Karpas-422 (cell line): ENCODE results near the gene RPRML. TPM values are rescaled to one million over a fixed set of nuclear protein-coding genes. Genes with fewer than 3 reads are reported as not detected.
"Not testable (repeated sequence)": the region's sequence is repeated elsewhere in the genome, so short reads cannot be mapped to it uniquely, and the experiment has no call there.

ENCODE experiments used
- DNase-seq: peaks from one replicate; pipeline ENCODE4 v3.0.0-alpha.2; 2015
- H2AFZ ChIP-seq: fragments of 200-600 bp; sonication (generic); 2 replicates; pipeline ENCODE4 v1.6.1; 2014; ENCODE audit warnings: antibody characterized with exemption, low read length, mixed read lengths
- H3K27ac ChIP-seq: fragments of 200-600 bp; sonication (generic); 2 replicates; pipeline ENCODE4 v1.5.1; 2014; ENCODE audit warnings: mild to moderate bottlenecking, low read length, moderate library complexity
- H3K27me3 ChIP-seq: fragments of 200-600 bp; sonication (generic); 2 replicates; pipeline ENCODE4 v1.6.1; 2014; ENCODE audit warnings: low read length, mixed read lengths
- H3K36me3 ChIP-seq: fragments of 200-600 bp; sonication (generic); 2 replicates; pipeline ENCODE4 v1.6.1; 2014; ENCODE audit warnings: low read length, mixed read lengths; ENCODE audit not compliant: insufficient read depth
- H3K4me1 ChIP-seq: fragments of 200-600 bp; sonication (generic); 2 replicates; pipeline ENCODE4 v1.6.1; 2014; ENCODE audit warnings: mild to moderate bottlenecking, low read length, mixed read lengths
- H3K4me2 ChIP-seq: fragments of 200-600 bp; sonication (generic); 2 replicates; pipeline ENCODE4 v1.6.1; 2014; ENCODE audit warnings: low read length, low read depth, mild to moderate bottlenecking; ENCODE audit not compliant: poor library complexity, severe bottlenecking
- H3K4me3 ChIP-seq: fragments of 200-600 bp; sonication (generic); 2 replicates; pipeline ENCODE4 v1.5.1; 2014; ENCODE audit warnings: mild to moderate bottlenecking, antibody characterized with exemption, low read length, mixed read lengths
- H3K79me2 ChIP-seq: fragments of 200-600 bp; sonication (generic); 2 replicates; pipeline ENCODE4 v1.6.1; 2014; ENCODE audit warnings: mild to moderate bottlenecking, low read length, mixed read lengths
- H3K9ac ChIP-seq: fragments of 200-600 bp; sonication (generic); 2 replicates; pipeline ENCODE4 v1.6.0; 2014; ENCODE audit warnings: low read length
- H3K9me2 ChIP-seq: fragments of 200-600 bp; sonication (generic), shearing (Covaris generic); replicated peaks from 2 replicates; pipeline ENCODE4 v1.6.0; 2014; ENCODE audit warnings: mild to moderate bottlenecking, low read length, moderate library complexity; ENCODE audit not compliant: insufficient read depth
- H3K9me3 ChIP-seq: fragments of 300-700, 200-600 bp; sonication (generic); 2 replicates; pipeline ENCODE4 v1.6.1; 2014; ENCODE audit warnings: low read length, mixed read lengths
- H4K20me1 ChIP-seq: fragments of 200-600 bp; sonication (generic); 2 replicates; pipeline ENCODE4 v1.6.1; 2014; ENCODE audit warnings: mild to moderate bottlenecking, antibody characterized with exemption, low read length, low read depth; ENCODE audit not compliant: insufficient read depth
- total RNA-seq: library from RNA; depleted of rRNA; stranded (reverse); fragments of >200 nt; shearing (Covaris generic); gene quantifications from 2 replicates; pipeline ENCODE4 v1.2.3, GENCODE V29; 2014; ENCODE audit warnings: low replicate concordance

The RPRML gene
- total RNA-seq, 1 experiment from 2014 or later = not detected

GRCh38 chr17:46994993-46995392, 15.9 kb upstream of the RPRML start:
- no peaks in the 10 kb centered on the region for H3K79me2 ChIP-seq
- H3K27me3 ChIP-seq = no peaks in the 10 kb centered on the region
- H2AFZ ChIP-seq = no peak overlapping the region
- no peaks in the 10 kb centered on the region for H3K9me2 ChIP-seq
- no peaks in the 10 kb centered on the region for H3K4me1 ChIP-seq
- no peaks in the 10 kb centered on the region for H3K9me3 ChIP-seq
- no peak overlapping the region for H3K9ac ChIP-seq
- no peak for DNase-seq
- H3K4me2 ChIP-seq = no peak overlapping the region
- no peak overlapping the region for H3K27ac ChIP-seq
- no peak overlapping the region for H3K4me3 ChIP-seq
- H4K20me1 ChIP-seq = no peaks in the 10 kb centered on the region
- H3K36me3 ChIP-seq = no peaks in the 10 kb centered on the region

GRCh38 chr17:46991617-46992016, 12.6 kb upstream of the RPRML start:
- no peak overlapping the region for H3K4me2 ChIP-seq
- DNase-seq = no peak

DNA sequence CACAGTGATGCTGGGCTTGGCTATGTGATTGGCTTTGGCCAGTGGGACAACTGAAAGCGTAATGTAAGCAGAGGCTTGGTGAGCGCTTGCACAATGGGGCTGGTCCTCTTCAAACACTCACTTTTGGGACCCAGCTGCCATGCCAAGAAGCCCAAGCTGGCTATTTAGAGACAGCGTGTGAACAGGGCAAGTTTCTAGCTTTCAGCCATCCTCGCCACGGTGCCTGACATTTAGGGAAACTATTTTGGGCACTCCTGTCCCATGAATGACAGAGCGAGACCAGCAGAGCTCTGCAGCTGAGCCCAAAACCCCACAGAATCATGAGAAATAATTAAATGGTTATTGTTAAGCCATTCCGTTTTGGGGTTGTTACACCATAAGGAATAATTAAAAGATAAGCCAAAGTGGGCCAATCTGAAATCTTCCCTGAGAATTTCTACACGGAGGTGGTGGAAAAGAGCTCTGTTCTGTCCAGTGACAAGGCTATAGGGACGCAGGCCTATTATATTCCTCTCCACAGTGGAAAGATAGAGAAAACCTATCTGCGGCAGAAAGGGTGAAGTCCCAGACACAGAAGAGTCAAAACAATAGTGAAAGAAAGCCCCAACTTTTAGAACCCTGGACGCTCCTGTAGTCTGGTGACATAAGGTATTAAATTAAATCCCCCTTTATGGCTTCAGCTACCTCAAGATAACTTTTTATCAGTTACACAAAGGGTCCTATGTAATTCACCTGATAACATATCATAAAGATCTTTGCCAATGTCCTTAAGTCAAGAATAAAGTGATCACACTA, 10.8 kb upstream of the RPRML start:
- Histone ChIP-seq H4K20me1 (no peaks in the 10 kb centered on the region), H3K4me2 (no peak overlapping the region), H3K27me3 (no peaks in the 10 kb centered on the region), H2AFZ (no peak overlapping the region), H3K9ac (no peak overlapping the region), H3K36me3 (no peaks in the 10 kb centered on the region), H3K4me3 (no peak overlapping the region), H3K4me1 (no peaks in the 10 kb centered on the region), H3K79me2 (no peaks in the 10 kb centered on the region), H3K27ac (no peak overlapping the region), H3K9me3 (no peaks in the 10 kb centered on the region), H3K9me2 (no peaks in the 10 kb centered on the region)
- no peak for DNase-seq

More at GRCh38 chr17:46991617-46992016, 12.6 kb upstream of the RPRML start:
- Histone ChIP-seq H3K79me2 (no peaks in the 10 kb centered on the region), H3K36me3 (no peaks in the 10 kb centered on the region), H3K27me3 (no peaks in the 10 kb centered on the region), H3K4me3 (no peak overlapping the region), H2AFZ (no peak overlapping the region), H3K9me3 (no peaks in the 10 kb centered on the region), H3K9me2 (no peaks in the 10 kb centered on the region), H4K20me1 (no peaks in the 10 kb centered on the region), H3K4me1 (no peaks in the 10 kb centered on the region), H3K9ac (no peak overlapping the region), H3K27ac (no peak overlapping the region)

- DNase-seq = not testable (repeated sequence)
Observed at GRCh38 chr17:46987927-46988326, 8.9 kb upstream of the RPRML start.

DNA sequence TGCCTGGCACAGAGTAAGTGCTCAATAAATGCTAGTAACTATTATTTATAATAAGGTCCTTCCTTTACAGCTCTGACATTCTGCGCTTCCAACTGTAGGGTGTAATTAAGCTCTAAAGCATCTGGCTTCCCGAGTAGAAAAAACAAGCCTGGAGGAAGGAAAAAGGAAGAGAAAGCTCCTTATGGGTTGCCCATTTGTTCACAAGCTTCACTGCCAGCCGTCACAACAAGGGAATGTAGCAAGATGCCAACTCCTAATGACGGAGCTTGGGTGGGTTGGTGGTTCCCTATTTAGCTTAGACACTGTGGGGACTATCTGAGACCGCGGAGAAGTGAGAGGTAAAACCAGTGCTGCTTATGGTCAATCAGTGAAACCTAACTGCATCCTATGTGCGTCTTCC, 7.3 kb upstream of the RPRML start:
- Histone ChIP-seq H3K36me3 (no peaks in the 10 kb centered on the region), H3K79me2 (no peaks in the 10 kb centered on the region), H3K9me2 (no peaks in the 10 kb centered on the region), H3K4me1 (no peaks in the 10 kb centered on the region), H3K27ac (no peak overlapping the region), H3K4me2 (no peak overlapping the region), H3K4me3 (no peak overlapping the region), H3K9ac (no peak overlapping the region), H4K20me1 (no peaks in the 10 kb centered on the region), H2AFZ (no peak overlapping the region), H3K27me3 (no peaks in the 10 kb centered on the region), H3K9me3 (no peaks in the 10 kb centered on the region)
- DNase-seq = no peak

More at GRCh38 chr17:46987927-46988326, 8.9 kb upstream of the RPRML start:
- H3K9me3 ChIP-seq, H3K9me2 ChIP-seq, H3K4me3 ChIP-seq, H3K27me3 ChIP-seq, H2AFZ ChIP-seq, H3K27ac ChIP-seq, H3K4me2 ChIP-seq, H3K79me2 ChIP-seq, H4K20me1 ChIP-seq, H3K9ac ChIP-seq, H3K4me1 ChIP-seq, H3K36me3 ChIP-seq: not testable (repeated sequence)

DNA sequence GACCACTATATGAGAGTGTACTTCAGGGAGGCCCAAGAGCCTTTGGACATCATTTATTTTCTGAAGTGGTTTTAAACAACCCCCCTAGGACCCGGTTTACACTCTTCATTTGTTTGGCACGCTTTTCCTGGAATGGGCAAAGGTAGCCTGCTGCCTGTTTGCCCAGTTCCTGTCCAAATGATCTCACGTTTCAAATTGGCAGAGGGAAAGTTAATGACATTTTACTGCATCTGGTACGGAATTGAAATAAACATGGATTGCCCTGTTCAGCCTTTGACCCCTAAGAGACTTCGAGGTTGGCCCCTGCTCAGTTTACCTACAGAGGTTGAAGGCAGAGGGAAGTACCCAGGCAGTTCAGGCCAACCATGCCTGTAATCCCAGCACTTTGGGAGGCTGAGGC, 5.8 kb upstream of the RPRML start:
- H3K9me2 ChIP-seq = no peaks in the 10 kb centered on the region
- H3K79me2 ChIP-seq = no peaks in the 10 kb centered on the region
- H3K4me3 ChIP-seq = no peak overlapping the region
- H3K36me3 ChIP-seq = no peaks in the 10 kb centered on the region
- DNase-seq = no peak
- H3K9me3 ChIP-seq = no peaks in the 10 kb centered on the region
- no peak overlapping the region for H3K4me2 ChIP-seq
- no peaks in the 10 kb centered on the region for H4K20me1 ChIP-seq
- no peak overlapping the region for H2AFZ ChIP-seq
- H3K9ac ChIP-seq = no peak overlapping the region
- no peaks in the 10 kb centered on the region for H3K27me3 ChIP-seq
- H3K27ac ChIP-seq = no peak overlapping the region
- H3K4me1 ChIP-seq = peaks cover 3% of the 10 kb centered on the region; the same call in 1 of the 2 replicates

DNA sequence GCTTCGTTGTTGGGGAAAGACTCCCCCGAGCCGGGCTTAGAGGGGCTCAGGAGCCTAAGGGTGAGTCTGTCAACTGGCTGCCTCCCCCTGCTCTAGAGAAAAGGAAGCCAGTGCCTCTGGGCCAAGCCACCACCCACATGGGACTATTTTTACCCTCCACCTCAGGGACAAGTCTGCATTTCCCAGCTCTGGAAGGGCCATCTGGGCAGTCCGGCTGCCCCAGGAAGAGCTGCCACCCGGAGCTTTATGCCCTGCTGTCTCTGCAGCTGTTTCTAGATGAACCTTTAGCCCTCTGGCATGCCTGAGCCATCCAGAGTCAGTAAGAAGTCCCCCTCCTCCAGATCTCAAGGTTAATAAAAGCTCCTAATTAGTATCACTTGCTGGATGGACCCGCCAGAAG, 5.3 kb upstream of the RPRML start:
- Histone ChIP-seq H3K79me2 (no peaks in the 10 kb centered on the region), H4K20me1 (no peaks in the 10 kb centered on the region), H3K9me3 (no peaks in the 10 kb centered on the region), H3K27me3 (no peaks in the 10 kb centered on the region), H3K4me2 (no peak overlapping the region), H3K36me3 (no peaks in the 10 kb centered on the region), H3K9ac (no peak overlapping the region), H3K4me3 (no peak overlapping the region), H3K27ac (no peak overlapping the region), H3K4me1 (peaks cover 3% of the 10 kb centered on the region; the same call in 1 of the 2 replicates), H3K9me2 (no peaks in the 10 kb centered on the region), H2AFZ (no peak overlapping the region)
- no peak for DNase-seq

DNA sequence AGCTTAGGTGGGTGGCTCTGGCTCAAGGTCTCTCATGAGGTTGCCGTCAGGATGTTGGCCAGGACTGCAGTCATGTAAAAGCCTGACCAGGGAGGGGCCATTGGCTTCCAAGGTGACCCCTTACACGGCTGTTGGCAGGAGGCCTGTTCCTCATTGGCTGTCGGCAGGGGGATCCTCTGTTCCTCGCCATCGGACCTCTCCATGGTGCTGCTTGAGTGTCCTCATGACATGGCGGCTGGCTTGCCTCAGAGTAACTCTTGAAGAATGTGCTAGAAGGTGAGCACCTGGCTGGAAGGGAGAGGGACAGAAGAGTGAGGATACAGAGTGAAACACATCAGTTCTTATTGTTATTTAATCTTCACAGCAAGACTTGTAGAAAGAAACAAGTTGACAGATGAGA, 4.7 kb upstream of the RPRML start:
- no peaks in the 10 kb centered on the region for H4K20me1 ChIP-seq
- no peaks in the 10 kb centered on the region for H3K36me3 ChIP-seq
- DNase-seq = no peak
- no peak overlapping the region for H3K4me3 ChIP-seq
- no peaks in the 10 kb centered on the region for H3K9me2 ChIP-seq
- no peak overlapping the region for H2AFZ ChIP-seq
- no peaks in the 10 kb centered on the region for H3K27me3 ChIP-seq
- peaks cover 3% of the 10 kb centered on the region; the same call in 1 of the 2 replicates for H3K4me1 ChIP-seq
- H3K9ac ChIP-seq = no peak overlapping the region
- no peaks in the 10 kb centered on the region for H3K9me3 ChIP-seq
- H3K4me2 ChIP-seq = no peak overlapping the region
- no peak overlapping the region for H3K27ac ChIP-seq
- no peaks in the 10 kb centered on the region for H3K79me2 ChIP-seq
